ENCODE measurements around the gene ZNF592. TPM values are rescaled to one million over a fixed set of nuclear protein-coding genes. Genes with fewer than 3 reads are reported as not detected.
A peak's percentile ranks its signal among the peaks of the same experiment; 100 is the strongest.

ZNF592 gene
- total and polyA plus RNA-seq, 8 donors, result 3.8 to 36.8 (median 9.8) TPM

GRCh38 chr15:84817466-84818081 lies 69.2 kb downstream of the ZNF592 start:
- WGBS, 5 donors, result 32 to 86% (median 46%) methylated on average over 3 to 27 of the region's 27 CpGs
- Histone ChIP-seq H3K36me3 (no peaks in the 10 kb centered on the region), H3K27me3 (peaks cover 0 to 3% (median 0%) of the 10 kb centered on the region in 3 donors), H3K4me3 (peak overlapping the region; percentile 33 to 46 (median 42)), H3K4me1 (peaks cover 29 to 57% (median 46%) of the 10 kb centered on the region in 4 donors), H3K27ac (peak overlapping the region; percentile 22 to 93 (median 77)), H3K9me3 (no peaks in the 10 kb centered on the region)
- intact Hi-C loops (cut with DNase I; ENCODE audit: low total_unique reads), result no loop called here
- TF ChIP-seq EP300 (IDR thresholded peaks at IDR 0.05) (no peak), POLR2A (IDR thresholded peaks at IDR 0.05) (no peak), CTCF (IDR thresholded peaks at IDR 0.05) (no peak), POLR2AphosphoS5 (IDR thresholded peaks at IDR 0.05) (no peak)
- DNase-seq, result peak in 1 of 2 donors; percentile 65

GRCh38 chr15:84818261-84819131 lies 70.1 kb downstream of the ZNF592 start:
- no peaks in the 10 kb centered on the region for H3K36me3 ChIP-seq
- H3K9me3 ChIP-seq, result no peaks in the 10 kb centered on the region
- WGBS, 5 donors, result 32 to 55% (median 37%) methylated on average over 9 of the region's 9 CpGs
- peak in 1 of 2 donors; percentile 83 for DNase-seq
- peak overlapping the region; percentile 22 to 93 (median 77) for H3K27ac ChIP-seq
- H3K27me3 ChIP-seq, result peaks cover 0 to 3% (median 0%) of the 10 kb centered on the region in 3 donors
- H3K4me1 ChIP-seq, result peaks cover 33 to 67% (median 51%) of the 10 kb centered on the region in 4 donors
- peak overlapping the region; percentile 0 to 46 (median 36) for H3K4me3 ChIP-seq
- TF ChIP-seq POLR2A (IDR thresholded peaks at IDR 0.05) (no peak), POLR2AphosphoS5 (IDR thresholded peaks at IDR 0.05) (peak in 1 of 3 donors; percentile 34), EP300 (IDR thresholded peaks at IDR 0.05) (no peak), CTCF (IDR thresholded peaks at IDR 0.05) (no peak)
- intact Hi-C loops (cut with DNase I; ENCODE audit: low total_unique reads), result no loop called here

GRCh38 chr15:84819291-84819768 lies 70.9 kb downstream of the ZNF592 start:
- H3K4me1 ChIP-seq, result peaks cover 36 to 75% (median 56%) of the 10 kb centered on the region in 4 donors
- H3K9me3 ChIP-seq, result no peaks in the 10 kb centered on the region
- intact Hi-C loops (cut with DNase I; ENCODE audit: low total_unique reads), result no loop called here
- peak overlapping the region in 4 of 5 donors; percentile 72 to 93 (median 80) for H3K27ac ChIP-seq
- WGBS, 5 donors, result 51 to 64% (median 57%) methylated on average over 3 of the region's 3 CpGs
- H3K27me3 ChIP-seq, result peaks cover 0 to 3% (median 0%) of the 10 kb centered on the region in 3 donors
- peak overlapping the region in 1 of 4 donors; percentile 0 for H3K4me3 ChIP-seq
- TF ChIP-seq EP300 (IDR thresholded peaks at IDR 0.05) (no peak), POLR2A (IDR thresholded peaks at IDR 0.05) (no peak), CTCF (IDR thresholded peaks at IDR 0.05) (no peak), POLR2AphosphoS5 (IDR thresholded peaks at IDR 0.05) (no peak)
- peak in 1 of 2 donors; percentile 54 for DNase-seq
- no peaks in the 10 kb centered on the region for H3K36me3 ChIP-seq

- peaks cover 0 to 3% (median 0%) of the 10 kb centered on the region in 3 donors for H3K27me3 ChIP-seq
- peaks cover 40 to 80% (median 58%) of the 10 kb centered on the region in 4 donors for H3K4me1 ChIP-seq
- DNase-seq, result no peak
- H3K36me3 ChIP-seq, result no peaks in the 10 kb centered on the region
- TF ChIP-seq POLR2A (IDR thresholded peaks at IDR 0.05) (no peak), CTCF (IDR thresholded peaks at IDR 0.05) (no peak), POLR2AphosphoS5 (IDR thresholded peaks at IDR 0.05) (no peak)
- no peak overlapping the region for H3K4me3 ChIP-seq
- peak overlapping the region in 4 of 5 donors; percentile 72 to 93 (median 80) for H3K27ac ChIP-seq
- intact Hi-C loops (cut with DNase I; ENCODE audit: low total_unique reads), result loop anchor here (10.0 kb wide), 1 partner anchor 115 kb away; no protein-coding TSS in a partner anchor
- no peaks in the 10 kb centered on the region for H3K9me3 ChIP-seq
- 86 to 100% (median 95%) methylated on average over 2 of the region's 2 CpGs for WGBS, 5 donors
Observed at GRCh38 chr15:84819791-84820190, 71.4 kb downstream of the ZNF592 start.
